GM12878 (cell line): ENCODE data around the gene DESI1. TPM values are rescaled to one million over a fixed set of nuclear protein-coding genes. Genes with fewer than 3 reads are reported as not detected.

ENCODE experiments used
- BMI1 ChIP-seq: fragments of 450-650 bp; IDR thresholded peaks from 2 replicates; pipeline ENCODE4 v1.6.1; 2016; ENCODE audit warnings: mild to moderate bottlenecking, moderate library complexity, borderline replicate concordance
- CBX3 ChIP-seq: fragments of 200-600 bp; sonication (generic); IDR thresholded peaks from 2 replicates; pipeline ENCODE4 v1.6.1; 2016; ENCODE audit warnings: low read depth, borderline replicate concordance
- CEBPB ChIP-seq, 2 experiments: fragments of 150-350 bp in 1 of 2; IDR thresholded peaks; 2 replicates each; pipeline ENCODE4 v1.6.1; 2012 to 2014; ENCODE audit warnings: low read depth in 2 of 2, low read length in 2 of 2, borderline replicate concordance in 1 of 2, inconsistent platforms in 1 of 2
- GATAD2B ChIP-seq: fragments of 450-650 bp; conservative IDR thresholded peaks from 2 replicates; pipeline ENCODE4 v1.6.1; 2017; ENCODE audit warnings: low read depth, mild to moderate bottlenecking, moderate library complexity
- IRF3 ChIP-seq: fragments of 450-650 bp; IDR thresholded peaks from 2 replicates; pipeline ENCODE4 v1.6.1; 2014; ENCODE audit warnings: mild to moderate bottlenecking
- KDM1A ChIP-seq: fragments of 200-600 bp; sonication (generic); IDR thresholded peaks from 2 replicates; pipeline ENCODE4 v1.6.1; 2016; ENCODE audit warnings: borderline replicate concordance
- MAX ChIP-seq: IDR thresholded peaks from 2 replicates; pipeline ENCODE4 v1.6.1; 2012; ENCODE audit warnings: low read depth, low read length, improper control_type of control experiment
- MLLT1 ChIP-seq: fragments of 450-650 bp; IDR thresholded peaks from 2 replicates; pipeline ENCODE4 v1.6.1; 2016; ENCODE audit warnings: mild to moderate bottlenecking
- MTA3 ChIP-seq: IDR thresholded peaks from 2 replicates; pipeline ENCODE4 v1.6.1; 2012; ENCODE audit warnings: low read length, inconsistent platforms, borderline replicate concordance
- MYB ChIP-seq: fragments of 150-350 bp; IDR thresholded peaks from 2 replicates; pipeline ENCODE4 v1.6.1; 2014; ENCODE audit warnings: mild to moderate bottlenecking, low read depth, low read length, borderline replicate concordance
- MYC ChIP-seq: IDR thresholded peaks from 2 replicates; pipeline ENCODE4 v1.6.1; 2011; ENCODE audit warnings: mild to moderate bottlenecking, low read length, moderate library complexity, inconsistent platforms; ENCODE audit not compliant: insufficient read depth, insufficient replicate concordance, insufficient read length, severe bottlenecking
- PML ChIP-seq: IDR thresholded peaks from 2 replicates; pipeline ENCODE4 v1.6.1; 2012; ENCODE audit warnings: low read length, inconsistent platforms
- POLR2AphosphoS5 ChIP-seq: IDR thresholded peaks from 2 replicates; pipeline ENCODE4 v1.6.1; 2011; ENCODE audit warnings: mild to moderate bottlenecking, low read length, inconsistent platforms
- POU2F2 ChIP-seq: IDR thresholded peaks from 3 replicates; pipeline ENCODE4 v1.6.1; 2011; ENCODE audit warnings: low read depth, mild to moderate bottlenecking, low read length, borderline replicate concordance
- SIX5 ChIP-seq: IDR thresholded peaks from 2 replicates; pipeline ENCODE4 v1.6.1; 2011; ENCODE audit warnings: mild to moderate bottlenecking, low read depth, low read length, moderate library complexity; ENCODE audit not compliant: severe bottlenecking
- SMAD1 ChIP-seq: fragments of 450-650 bp; IDR thresholded peaks from 2 replicates; pipeline ENCODE4 v1.6.1; 2018; ENCODE audit warnings: mild to moderate bottlenecking, low read depth; ENCODE audit not compliant: partially characterized antibody
- SP1 ChIP-seq: IDR thresholded peaks from one replicate; pipeline ENCODE4 v1.6.1; 2011; ENCODE audit warnings: low read depth, low read length
- STAT3 ChIP-seq: IDR thresholded peaks from 2 replicates; pipeline ENCODE4 v1.6.1; 2011; ENCODE audit warnings: low read depth, low read length, improper control_type of control experiment
- TBL1XR1 ChIP-seq: IDR thresholded peaks from 2 replicates; pipeline ENCODE4 v1.6.1; 2012; ENCODE audit warnings: low read depth, low read length, improper control_type of control experiment
- ZBTB11 ChIP-seq: fragments of 450-650 bp; formaldehyde crosslinking; IDR thresholded peaks from 2 replicates; pipeline ENCODE4 v1.5.0; 2022; ENCODE audit warnings: mild to moderate bottlenecking, missing genetic modification characterization
- ZBTB33 ChIP-seq: fragments of 450-650 bp; IDR thresholded peaks from 2 replicates; pipeline ENCODE4 v1.6.1; 2017; ENCODE audit warnings: mild to moderate bottlenecking
- ZNF384 ChIP-seq: IDR thresholded peaks from 2 replicates; pipeline ENCODE4 v1.6.1; 2012; ENCODE audit warnings: low read depth, mild to moderate bottlenecking, low read length, improper control_type of control experiment, borderline replicate concordance
- polyA plus RNA-seq, 11 experiments: library from polyadenylated mRNA; depleted of rRNA in 4 of 11; unstranded in 6 of 11; stranded (reverse) in 5 of 11; fragments of >200 nt; fragmentation: Nextera tagmentation in 4 of 11; fragmentation: Illumina TruSeq in 1 of 11; extraction: Ambion mirVana in 4 of 11; extraction: Trizol in 1 of 11; gene quantifications; 1 replicate in 1 of 11; 2 replicates in 10 of 11; pipeline versions ENCODE4 v1.2.1 to v1.2.3, GENCODE V29; 2011 to 2016; ENCODE audit warnings: inconsistent platforms in 2 of 11, missing spikeins in 2 of 11, low read depth in 1 of 11
- total RNA-seq, 4 experiments: library from RNA; depleted of rRNA in 3 of 4; stranded (reverse); fragments of >200 nt in 3 of 4; fragmentation: Illumina TruSeq in 1 of 4; extraction: Trizol in 1 of 4; gene quantifications; 2 replicates each; pipeline versions ENCODE4 v1.2.1 to v1.2.3, GENCODE V29; 2013 to 2021

The DESI1 gene
- total and polyA plus RNA-seq, 10 of the 15 experiments (the other 5 are each of a cell fraction or from before 2014, with no cell fraction given): 8.0 to 76.8 (median 40.6) TPM

GRCh38 chr22:41621099-41621910 is 462 bp upstream of the DESI1 start, which contains the start of gene XRCC6 (continued):
- no peak for TF ChIP-seq ZBTB11
- no peak for TF ChIP-seq SIX5
- peak; percentile 39; the same call in 1 of the 3 replicates for TF ChIP-seq POU2F2
- TF ChIP-seq POLR2AphosphoS5: peak; percentile 97
- no peak for TF ChIP-seq BMI1
- TF ChIP-seq ZNF384: no peak
- TF ChIP-seq ZBTB33: no peak
- peak; percentile 85 for TF ChIP-seq SP1
- TF ChIP-seq KDM1A: no peak
- no peak for TF ChIP-seq MYC
- TF ChIP-seq MAX: peak; percentile 17; the same call in 1 of the 2 replicates
- no peak for TF ChIP-seq IRF3
- TF ChIP-seq MLLT1: peak; percentile 50; the same call in 1 of the 2 replicates
- no peak for TF ChIP-seq STAT3
- peak; percentile 78 for TF ChIP-seq GATAD2B
- TF ChIP-seq PML: 0 out of 2 replicates have a peak, but pooled peaks have one; percentile 43
- TF ChIP-seq TBL1XR1: no peak
- no peak for TF ChIP-seq MYB
- TF ChIP-seq SMAD1: no peak
- no peak for TF ChIP-seq CBX3
- no peak for TF ChIP-seq CEBPB (IDR thresholded peaks at IDR 0.05; ENCODE audit: borderline replicate concordance in 1 of 2, low read depth in 2 of 2, low read length in 2 of 2)
- TF ChIP-seq MTA3: no peak
